Left ventricle myocardium superior (tissue), 1 donor: ENCODE measurements around the gene WDR82. TPM values are rescaled to one million over a fixed set of nuclear protein-coding genes. Genes with fewer than 3 reads are reported as not detected.

Experiments used
- ATAC-seq: fragments of 200-7000 bp; cut with Tn5 transposase; one replicate; pipeline ENCODE4 v1.9.1; 2020; ENCODE audit warnings: mild to moderate bottlenecking, moderate library complexity
- DNase-seq: peaks from one replicate; pipeline ENCODE4 v3.0.0-alpha.2; 2020
- intact Hi-C: fragments of 100-400 bp; cut with micrococcal nuclease; formaldehyde crosslinking; loops from one replicate; pipeline ENCODE4 v1.11.0; 2022
- total RNA-seq: library from RNA; stranded (reverse); fragmentation: NEBNext Ultra II Directional; extraction: Animal tissue kit (Norgen Biotek cat#: 25700); gene quantifications from one replicate; pipeline ENCODE4 v1.2.1, GENCODE V29; 2021
- donor health status: DM: no; HTN: yes; CAD: no; lungs with severe emphysema.

The WDR82 gene
- total RNA-seq, 1 donor from 2014 or later = 67.5 TPM

DNA sequence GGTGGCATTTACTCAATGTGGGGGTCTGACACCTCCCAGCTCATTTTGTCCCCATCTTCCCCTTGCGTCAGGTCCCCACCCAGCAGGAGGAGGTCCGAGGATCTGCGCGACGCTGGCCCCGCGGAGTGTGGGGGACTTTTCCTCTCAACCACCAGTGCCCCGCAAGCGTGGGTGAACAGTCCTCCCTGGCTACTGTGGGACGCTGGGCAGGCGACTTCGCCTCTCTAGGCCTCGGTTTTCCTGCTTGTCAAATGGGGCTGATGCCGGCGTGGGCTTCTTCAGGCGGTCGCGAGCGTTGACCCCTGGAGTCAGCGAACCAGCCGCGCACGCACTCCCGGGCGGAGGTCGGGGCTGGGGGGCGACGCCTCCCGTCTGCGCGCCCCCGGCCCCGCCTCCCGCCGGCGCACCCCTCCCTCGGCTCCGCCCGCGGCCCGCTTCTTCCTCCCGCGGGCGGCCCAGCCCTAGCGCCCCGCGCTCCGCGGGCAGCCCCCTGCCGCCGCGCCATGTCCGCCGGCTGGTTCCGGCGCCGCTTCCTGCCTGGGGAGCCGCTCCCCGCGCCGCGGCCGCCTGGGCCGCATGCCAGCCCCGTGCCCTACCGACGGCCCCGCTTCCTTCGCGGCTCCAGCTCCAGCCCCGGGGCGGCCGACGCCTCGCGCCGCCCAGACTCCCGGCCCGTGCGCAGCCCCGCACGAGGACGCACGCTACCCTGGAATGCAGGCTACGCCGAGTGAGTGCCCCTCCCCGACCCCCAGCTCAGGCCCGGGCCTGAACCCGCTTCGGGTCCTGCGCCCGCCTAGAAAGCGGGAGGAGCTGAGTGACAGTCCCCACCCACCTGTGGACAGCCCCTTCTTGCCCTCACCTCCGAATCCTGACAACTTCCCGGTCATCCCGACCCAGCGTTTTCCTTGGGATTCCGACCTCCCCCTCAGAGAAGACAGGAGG is 32.9 kb downstream of the WDR82 start, which contains the start of gene PPM1M:
PPM1M (plus strand) TSS at position 438 of the 942 bp plus-strand sequence; CDS start at position 504, 66 bp downstream.
- ATAC-seq = peak; percentile 67
- intact Hi-C loops = no loop called here
- DNase-seq = peak; percentile 77

DNA sequence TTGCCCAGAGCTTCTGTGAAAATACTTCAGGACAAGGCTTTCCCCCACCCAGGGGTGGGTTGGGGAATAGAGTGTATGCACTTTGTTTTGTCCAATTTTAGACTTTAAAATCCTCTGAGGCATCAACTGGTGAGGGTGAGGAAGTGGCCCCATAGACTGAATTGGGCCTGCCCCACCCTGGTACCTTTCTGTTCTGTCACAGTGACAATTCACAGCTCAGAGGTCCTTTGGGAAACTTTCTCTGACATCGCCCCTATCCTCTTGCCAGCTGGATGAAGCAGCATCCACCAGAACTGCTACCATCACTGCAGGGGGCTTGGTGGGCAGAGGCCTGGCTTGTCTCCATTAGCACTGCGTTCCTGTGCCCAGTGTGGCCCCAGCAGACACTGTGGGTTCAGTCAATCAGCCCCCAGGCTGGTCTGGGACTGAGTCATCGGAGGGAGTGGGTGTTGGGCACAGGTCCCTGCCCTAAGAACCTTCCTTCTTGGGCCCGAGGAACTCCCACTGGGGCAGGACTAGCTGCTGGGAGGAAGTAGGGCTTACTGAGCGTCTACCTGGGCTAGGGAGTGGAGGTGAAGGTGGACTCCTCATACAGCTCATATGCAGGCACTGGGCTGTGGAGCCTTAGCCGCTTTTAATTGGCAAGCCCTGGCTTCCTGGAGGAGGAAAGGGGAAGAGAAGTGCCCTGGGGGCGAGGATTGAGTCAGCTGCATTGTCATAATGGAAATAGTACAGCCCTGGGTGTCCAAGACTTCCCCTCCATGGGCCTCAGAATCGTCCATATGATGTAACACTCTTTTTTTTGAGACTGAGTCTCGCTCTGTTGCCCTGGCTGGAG is 34.4 kb downstream of the WDR82 start:
- DNase-seq (no peak), ATAC-seq (peak; percentile 6)
- intact Hi-C loops = no loop called here

DNA sequence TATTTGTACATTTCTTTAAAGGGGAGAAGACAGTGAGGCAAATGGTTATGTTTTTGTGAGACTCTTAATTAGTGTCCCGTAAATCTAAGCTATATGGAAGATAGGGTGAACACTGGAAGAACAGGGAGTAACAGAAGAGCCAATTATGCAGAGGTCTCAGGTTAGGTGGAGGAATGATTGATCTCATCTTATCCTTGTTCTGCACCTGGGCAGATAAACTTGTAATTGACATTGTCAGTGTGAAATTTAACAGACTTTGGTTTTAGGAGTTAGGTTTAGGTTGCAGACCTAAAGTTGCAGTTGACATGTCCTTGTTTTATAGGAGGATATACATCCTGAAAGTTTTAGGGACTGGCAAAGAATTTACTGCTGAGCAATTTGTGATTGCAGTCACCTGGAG is 36.4 kb downstream of the WDR82 start:
- intact Hi-C loops = no loop called here
- ATAC-seq = no peak
- DNase-seq = no peak

- DNase-seq (no peak), ATAC-seq (no peak)
- intact Hi-C loops = no loop called here
Measured at GRCh38 chr3:52240886-52241370, 37.5 kb downstream of the WDR82 start.

GRCh38 chr3:52240059-52240885 is 38.2 kb downstream of the WDR82 start:
- DNase-seq (peak; percentile 53), ATAC-seq (no peak)
- intact Hi-C loops = no loop called here

GRCh38 chr3:52238761-52239701 is 39.4 kb downstream of the WDR82 start, which contains the start of gene TWF2:
TWF2 (minus strand) TSS chr3:52239158; CDS start chr3:52239016, 142 bp downstream.
- ATAC-seq = peak; percentile 79
- DNase-seq = peak; percentile 90
- intact Hi-C loops = no loop called here

DNA sequence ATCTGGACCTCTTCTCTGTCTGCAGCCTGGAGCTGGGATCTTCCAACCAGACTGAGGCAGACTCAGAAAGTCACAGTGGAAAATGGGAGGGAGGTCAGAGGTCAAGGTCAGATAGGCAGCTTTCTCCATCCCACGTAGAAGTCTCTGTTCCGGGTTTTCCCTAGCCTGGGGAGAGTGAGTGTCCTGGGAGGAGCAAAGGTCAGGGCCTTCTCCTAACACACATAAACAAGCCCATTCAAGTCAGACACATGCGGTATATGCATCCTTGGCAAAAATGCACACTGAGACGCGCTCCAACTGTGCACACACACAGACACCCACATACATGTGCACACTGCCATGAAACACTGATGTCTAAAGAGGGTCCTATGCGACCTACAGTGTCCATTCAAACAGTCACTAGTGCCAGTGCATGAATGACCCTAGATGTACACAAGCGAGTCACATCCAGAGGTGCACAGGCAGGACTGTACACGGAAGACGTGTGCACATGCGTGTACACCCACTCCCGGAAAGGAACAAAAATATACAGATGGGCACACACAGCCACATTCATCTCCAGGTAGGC is 40.2 kb downstream of the WDR82 start:
- DNase-seq = no peak

DNA sequence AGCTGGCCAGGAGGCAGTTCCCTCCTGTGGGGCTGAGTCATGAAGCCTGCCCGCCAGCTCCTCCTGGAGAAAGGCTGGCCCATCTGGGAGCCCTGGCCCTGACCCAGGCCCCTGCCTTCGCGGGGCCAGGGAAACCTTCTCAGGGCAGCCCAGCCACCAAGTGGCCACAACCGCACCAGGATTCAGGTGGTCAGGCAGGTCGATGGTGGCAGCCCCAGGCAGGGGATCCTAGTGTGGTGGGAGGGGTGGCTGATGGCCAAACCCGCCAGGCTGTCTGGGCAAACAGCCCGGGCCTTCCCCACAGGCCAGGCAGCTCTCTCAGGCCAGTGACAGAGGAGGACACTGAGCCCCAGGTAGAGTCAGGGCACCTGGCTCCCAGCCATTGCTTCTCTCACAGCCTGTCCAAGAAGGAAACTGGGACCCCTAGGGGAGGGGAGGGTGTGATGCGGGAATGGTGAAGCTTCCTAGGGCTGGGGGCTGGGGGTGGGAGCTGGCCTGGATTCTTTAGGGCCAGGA is 40.7 kb downstream of the WDR82 start:
- DNase-seq (peak; percentile 91), ATAC-seq (peak; percentile 60)
- intact Hi-C loops = no loop called here

More for the DNA sequence above, 40.2 kb downstream of the WDR82 start:
- no peak for ATAC-seq
- intact Hi-C loops = no loop called here

DNA sequence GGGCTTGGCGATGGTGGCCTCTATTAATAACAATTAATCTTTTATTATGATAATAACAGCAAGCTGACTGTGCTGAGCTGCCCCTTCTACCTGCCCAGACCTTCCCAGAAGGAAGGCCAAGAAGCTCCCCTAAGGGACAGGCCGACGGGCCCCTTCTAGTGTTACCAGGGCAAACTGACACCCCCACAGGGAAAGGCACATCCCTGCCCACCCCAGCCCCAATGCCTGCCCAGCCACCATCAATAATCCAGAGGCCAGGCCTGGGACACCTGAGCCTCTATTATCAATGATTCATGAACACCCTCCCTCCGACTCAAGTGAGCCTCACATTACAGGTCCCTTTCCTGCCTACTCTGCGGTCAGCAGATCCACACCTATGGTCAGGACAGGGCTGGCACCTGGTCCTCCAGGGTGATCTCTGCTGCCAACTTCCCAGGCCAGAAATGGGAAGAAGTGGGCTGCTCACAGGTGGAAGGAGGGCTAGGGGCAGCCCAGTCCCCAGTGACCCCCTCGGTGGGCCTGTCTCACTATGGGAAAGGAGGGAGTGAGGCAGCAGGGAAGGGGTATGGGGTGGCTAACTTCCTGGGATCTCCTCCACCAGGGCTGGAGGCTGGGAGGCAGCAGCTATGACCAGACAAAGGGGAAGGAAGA is 41.3 kb downstream of the WDR82 start:
- ATAC-seq = no peak
- intact Hi-C loops = no loop called here
- peak; percentile 23 for DNase-seq

DNA sequence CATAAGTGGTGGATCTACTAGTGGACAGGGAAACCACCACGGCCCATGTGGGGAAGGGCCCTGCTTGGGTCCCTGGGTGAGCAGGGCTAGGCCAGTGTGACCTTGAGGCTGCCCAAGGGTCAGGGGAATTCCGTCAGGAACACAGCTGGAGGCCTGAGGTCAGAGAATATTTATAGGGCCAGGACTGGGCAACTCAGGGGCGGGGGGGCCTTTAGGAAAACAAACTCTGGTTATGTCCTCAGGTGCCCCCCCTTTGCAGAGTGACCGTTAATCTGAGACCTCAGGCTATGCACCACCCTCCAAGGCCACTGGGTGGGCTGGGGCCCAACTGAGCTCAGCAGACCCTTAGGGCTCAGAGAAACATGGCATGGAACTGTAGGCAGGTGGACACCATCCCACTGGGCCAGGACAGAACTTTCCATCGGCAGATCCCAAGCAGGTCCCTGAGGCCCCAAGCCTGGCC is 42.0 kb downstream of the WDR82 start:
- intact Hi-C loops = no loop called here
- ATAC-seq (peak; percentile 5), DNase-seq (peak; percentile 31)

GRCh38 chr3:52234516-52235447 is 43.7 kb downstream of the WDR82 start:
- peak; percentile 49 for ATAC-seq
- intact Hi-C loops = no loop called here
- DNase-seq = peak; percentile 74

DNA sequence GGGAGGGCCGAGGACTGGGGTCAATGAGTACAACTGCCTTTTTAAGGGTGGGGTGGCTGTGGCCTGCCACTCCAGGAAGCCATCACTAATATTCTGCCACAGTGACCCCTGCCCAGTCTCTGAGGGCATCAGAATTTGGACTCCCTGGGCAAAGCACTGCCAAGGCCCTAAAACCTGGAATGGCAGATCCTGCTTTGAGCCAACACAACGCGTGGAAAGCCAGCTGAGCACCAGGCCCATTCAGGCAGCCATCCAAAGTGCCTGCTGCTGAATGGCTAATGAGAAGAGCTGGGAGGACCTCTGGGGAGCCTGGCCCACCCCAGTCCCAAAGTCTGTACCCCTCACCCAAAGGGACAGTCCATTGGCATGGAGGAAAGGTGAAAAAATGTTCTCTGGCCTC is 44.5 kb downstream of the WDR82 start:
- peak; percentile 81 for DNase-seq
- ATAC-seq = peak; percentile 41
- intact Hi-C loops = no loop called here

GRCh38 chr3:52233108-52233591 is 45.3 kb downstream of the WDR82 start:
- intact Hi-C loops = no loop called here

DNA sequence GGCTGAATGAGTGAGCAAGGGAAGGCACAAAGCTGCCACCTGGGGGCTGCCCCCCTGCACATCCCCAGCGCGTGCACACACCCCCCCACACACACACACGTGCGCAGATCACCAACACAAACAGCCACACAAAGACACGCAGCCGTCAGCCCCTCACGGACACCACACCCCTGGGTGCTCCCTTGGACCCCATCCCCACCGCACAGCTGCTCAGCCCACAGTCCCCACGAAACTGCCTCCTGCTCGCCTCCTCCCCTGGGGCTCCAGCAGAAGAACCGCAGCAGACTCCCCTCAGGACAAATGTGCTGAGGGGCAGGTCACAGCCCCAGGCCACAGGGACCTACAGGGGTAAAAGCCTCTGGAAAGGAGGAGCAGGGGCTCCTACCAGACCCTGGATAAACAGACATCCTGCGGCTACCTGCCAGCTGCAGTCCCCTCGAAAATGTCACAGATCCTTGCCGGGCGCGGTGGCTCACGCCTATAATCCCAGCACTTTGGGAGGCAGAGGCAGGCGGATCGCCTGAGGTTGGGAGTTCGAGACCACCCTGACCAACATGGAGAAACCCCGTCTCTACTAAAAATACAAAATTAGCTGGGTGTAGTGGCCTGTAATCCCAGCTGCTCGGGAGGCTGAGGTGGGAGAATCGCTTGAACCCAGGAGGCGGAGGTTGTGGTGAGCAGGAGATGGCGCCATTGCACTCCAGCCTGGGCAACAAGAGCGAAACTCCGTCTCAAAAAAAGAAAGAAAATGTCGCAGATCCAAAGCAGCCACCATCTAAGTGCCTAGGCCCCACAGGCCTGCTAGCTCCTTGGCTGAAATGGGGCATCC is 46.0 kb downstream of the WDR82 start:
- DNase-seq = no peak
- ATAC-seq = no peak
- intact Hi-C loops = no loop called here

More at GRCh38 chr3:52233108-52233591, 45.3 kb downstream of the WDR82 start:
- DNase-seq (no peak), ATAC-seq (no peak)
